ENCODE measurements around the gene CATSPERB.

GRCh38 chr14:91585856-91586255 is 146.0 kb downstream of the CATSPERB start:
- TF ChIP-seq FOXK2 (IDR thresholded peaks at IDR 0.05), result no peak
- no peak for TF ChIP-seq BHLHE40 (IDR thresholded peaks at IDR 0.05; ENCODE audit: borderline replicate concordance)
- TF ChIP-seq LEF1 (IDR thresholded peaks at IDR 0.05; ENCODE audit: borderline replicate concordance), result no peak
- TF ChIP-seq NFRKB (IDR thresholded peaks at IDR 0.05), result no peak
- no peak for TF ChIP-seq FOXM1 (IDR thresholded peaks at IDR 0.05; ENCODE audit: borderline replicate concordance)
- no peak for TF ChIP-seq CTBP1 (IDR thresholded peaks at IDR 0.05; ENCODE audit: borderline replicate concordance)
- TF ChIP-seq TARDBP (IDR thresholded peaks at IDR 0.05), result no peak
- no peak for TF ChIP-seq SP1 (IDR thresholded peaks at IDR 0.05)
- TF ChIP-seq ELF4 (IDR thresholded peaks at IDR 0.05), result no peak
- no peak for TF ChIP-seq PKNOX1 (IDR thresholded peaks at IDR 0.05)
- TF ChIP-seq FOXA1 (IDR thresholded peaks at IDR 0.05), result no peak
- no peak for TF ChIP-seq ARNT (IDR thresholded peaks at IDR 0.05)

All from HEK293T (cell line).